Heart left ventricle (tissue), 16 donors: ENCODE measurements around the gene GALNT5. TPM values are rescaled to one million over a fixed set of nuclear protein-coding genes. Genes with fewer than 3 reads are reported as not detected.

ENCODE experiments used
- ATAC-seq, 4 donors: fragments of 200-7000 bp; cut with Tn5 transposase; one replicate each; pipeline ENCODE4 v1.9.1; 2020 to 2022; ENCODE audit warnings: moderate library complexity in 4 of 4, mild to moderate bottlenecking in 3 of 4, moderate number of reproducible peaks in 1 of 4
- DNase-seq, 5 donors: peaks; one replicate each; pipeline ENCODE4 v3.0.0-alpha.2; 2020
- H3K27ac ChIP-seq, 12 donors: fragments of 200-600 bp; sonication (generic) in 4 of 12; one replicate each; pipeline versions ENCODE4 v1.5.0 to v1.8.0; 2016 to 2022; ENCODE audit warnings: mild to moderate bottlenecking in 2 of 12
- H3K27me3 ChIP-seq, 9 donors: fragments of 200-600 bp; sonication (generic) in 2 of 9; one replicate each; pipeline versions ENCODE4 v1.5.1 to v1.8.0; 2016 to 2022; ENCODE audit warnings: mild to moderate bottlenecking in 3 of 9
- H3K36me3 ChIP-seq, 9 donors: fragments of 200-600 bp; sonication (generic) in 2 of 9; one replicate each; pipeline versions ENCODE4 v1.5.0 to v1.8.0; 2018 to 2022; ENCODE audit warnings: mild to moderate bottlenecking in 2 of 9
- H3K4me1 ChIP-seq, 12 donors: fragments of 200-600 bp; sonication (generic) in 4 of 12; one replicate each; pipeline versions ENCODE4 v1.5.0 to v1.8.0; 2016 to 2022; ENCODE audit warnings: mild to moderate bottlenecking in 3 of 12
- H3K4me3 ChIP-seq, 12 donors: fragments of 200-600 bp; sonication (generic) in 4 of 12; one replicate each; pipeline versions ENCODE4 v1.5.0 to v1.8.0; 2017 to 2022; ENCODE audit warnings: mild to moderate bottlenecking in 9 of 12, moderate library complexity in 4 of 12
- H3K9me3 ChIP-seq, 12 donors: fragments of 200-600 bp; sonication (generic) in 4 of 12; one replicate each; pipeline versions ENCODE4 v1.5.0 to v1.8.0; 2016 to 2022; ENCODE audit warnings: mild to moderate bottlenecking in 1 of 12
- CTCF ChIP-seq, 12 donors: fragments of 200-600 bp; sonication (generic) in 4 of 12; IDR thresholded peaks; one replicate each; pipeline versions ENCODE4 v1.5.0 to v1.8.0; 2018 to 2022; ENCODE audit warnings: antibody characterized with exemption in 12 of 12, mild to moderate bottlenecking in 5 of 12
- POLR2A ChIP-seq, 2 donors: fragments of 450-650 bp; IDR thresholded peaks; one replicate each; pipeline ENCODE4 v1.6.1; 2017; ENCODE audit warnings: antibody characterized with exemption in 2 of 2, mild to moderate bottlenecking in 2 of 2, moderate library complexity in 2 of 2
- WGBS, 4 donors: extraction: QIAGEN DNeasy Blood & Tissue Kit in 2 of 4; methylation state at CpG; one replicate each; pipeline versions ENCODE4 v1.1.5 to v1.1.7; 2013 to 2018; 5-methylcytosine and 5-hydroxymethylcytosine counted together
- intact Hi-C, 10 donors: fragments of 100-400 bp; cut with DNase I; formaldehyde crosslinking; loops; one replicate each; pipeline versions ENCODE4 v1.11.1 to v1.14.2; 2022
- polyA plus RNA-seq, 2 donors: library from polyadenylated mRNA; stranded (reverse); fragments of 200-250 nt; gene quantifications; one replicate each; pipeline ENCODE4 v1.2.3, GENCODE V29; 2013
- total RNA-seq, 9 donors: library from RNA; depleted of rRNA in 2 of 9; stranded (reverse); fragments of >200 nt in 2 of 9; fragmentation: NEBNext Ultra II Directional in 3 of 9; extraction: Animal tissue kit (Norgen Biotek cat#: 25700) in 3 of 9; gene quantifications; one replicate each; pipeline versions ENCODE4 v1.1.0 to v1.2.4, GENCODE V29; 2016 to 2023
- donor health status: ischemic (EF 13 %, LVEDD 7.1; RV severe dilation, severe dysfunction).
- donor health status: healthy with polysubstance abuse.
- donor health status: DM: no; HTN: yes; CAD: no.
- donor health status: DM: no; HTN: no; CAD: no.
- donor health status: ischemic (EF 25% LVEDD 6.9; RV normal size, moderate dysfunction).
- donor health status: ischemic (EF 25% LVEDD 5.7; RV mildly dilated, moderate dysfunction).
- donor health status: healthy.
- donor health status: DM: yes; HTN: yes; CAD: no.
- donor health status: ischemic (EF 35%, LVEDD 5.7; RV mildly dilated, moderate dysfunction).
- donor health status: nonischemic (EF 11% LVEDD 7.7; RV severe dilation, severe dysfunction).
- donor health status: DM: yes; HTN: yes; CAD: no.
- donor health status: PGD.
- donor health status: ischemic (EF 29% LVEDD 5.4; RV normal size, mild dysfunction).
- donor health status: nonischemic (EF 23%, LVEDD 6.1; RV moderate dilation, normal function).

The GALNT5 gene
- total and polyA plus RNA-seq, 11 donors = 0.04 to 1.0 (median 0.16) TPM; not detected in 1

DNA sequence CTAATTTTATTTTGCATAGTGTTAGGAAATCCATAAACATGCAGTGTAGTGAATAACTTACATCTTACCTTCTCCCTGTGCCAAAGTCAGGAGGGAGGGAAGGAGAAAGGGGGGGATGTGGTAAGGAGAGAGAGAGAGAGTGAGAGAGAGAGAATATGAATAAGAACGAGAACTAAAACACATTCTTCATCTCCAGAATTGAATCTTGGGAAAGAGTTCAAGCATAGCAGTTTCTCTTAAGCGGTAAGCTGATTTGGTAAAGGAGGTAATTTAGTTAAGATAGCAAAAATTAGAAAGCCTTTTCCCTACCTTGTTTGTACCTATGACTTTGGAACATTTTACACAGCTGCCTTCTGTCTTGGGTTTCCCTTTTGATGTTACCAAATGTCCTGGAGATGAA lies 52.4 kb downstream of the GALNT5 start:
- Histone ChIP-seq H3K4me3 (no peak overlapping the region), H3K27me3 (no peaks in the 10 kb centered on the region), H3K27ac (no peak overlapping the region), H3K36me3 (no peaks in the 10 kb centered on the region), H3K4me1 (no peaks in the 10 kb centered on the region), H3K9me3 (no peaks in the 10 kb centered on the region)
- 86 to 90% (median 88%) methylated on average over 2 of the region's 2 CpGs for WGBS, 4 donors
- TF ChIP-seq POLR2A (IDR thresholded peaks at IDR 0.05) = no peak
- TF ChIP-seq CTCF (IDR thresholded peaks at IDR 0.05) = no peak
- intact Hi-C loops = loop anchor here (5.0 to 10.0 kb wide), 7 partner anchors 182 to 705 kb away; no protein-coding TSS in a partner anchor
- DNase-seq (no peak), ATAC-seq (no peak)

- WGBS, 4 donors = 52 to 73% (median 62%) methylated on average over 1 of the region's 1 CpG
- Histone ChIP-seq H3K27ac (no peak overlapping the region), H3K9me3 (no peaks in the 10 kb centered on the region), H3K4me1 (no peaks in the 10 kb centered on the region), H3K36me3 (no peaks in the 10 kb centered on the region), H3K27me3 (no peaks in the 10 kb centered on the region), H3K4me3 (no peak overlapping the region)
- no peak for ATAC-seq
- intact Hi-C loops = no loop called here
- TF ChIP-seq CTCF (IDR thresholded peaks at IDR 0.05) (no peak), POLR2A (IDR thresholded peaks at IDR 0.05) (no peak)
- DNase-seq = no peak
Observed at GRCh38 chr2:157311706-157312105, 54.2 kb downstream of the GALNT5 start.

DNA sequence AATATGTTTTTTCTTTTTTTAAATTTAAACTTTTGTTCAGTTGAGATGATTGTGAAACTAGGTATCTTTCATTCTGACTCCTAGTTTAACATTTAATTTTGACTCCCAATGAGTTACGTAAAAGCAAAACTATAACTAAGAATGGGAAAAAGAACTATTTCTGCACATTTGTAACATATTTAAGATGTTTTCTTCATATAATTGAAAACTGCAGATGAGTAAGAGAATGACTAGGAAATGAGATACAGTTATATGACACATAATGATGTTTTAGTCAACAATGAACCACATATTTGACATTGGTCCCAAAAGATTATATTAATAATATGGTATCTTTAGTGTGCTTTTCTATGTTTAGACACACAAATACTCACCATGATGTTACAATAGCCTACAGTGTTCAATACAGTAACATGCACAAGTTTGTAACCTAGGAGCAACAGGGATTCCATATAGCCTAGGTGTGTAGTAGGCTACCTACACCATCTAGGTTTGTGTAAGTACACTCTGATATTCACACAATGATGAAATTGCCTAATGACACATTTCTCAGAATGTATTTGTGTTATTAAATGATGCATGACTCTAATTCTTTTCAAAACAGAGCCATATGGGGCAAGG lies 55.5 kb downstream of the GALNT5 start:
- Histone ChIP-seq H3K36me3 (no peaks in the 10 kb centered on the region), H3K9me3 (no peaks in the 10 kb centered on the region), H3K4me3 (no peak overlapping the region), H3K4me1 (no peaks in the 10 kb centered on the region), H3K27ac (no peak overlapping the region), H3K27me3 (no peaks in the 10 kb centered on the region)
- TF ChIP-seq POLR2A (IDR thresholded peaks at IDR 0.05) (no peak), CTCF (IDR thresholded peaks at IDR 0.05) (no peak)
- ATAC-seq = no peak
- no peak for DNase-seq
- WGBS, 4 donors = 98 to 100% (median 98%) methylated on average over 1 of the region's 1 CpG
- intact Hi-C loops = no loop called here

DNA sequence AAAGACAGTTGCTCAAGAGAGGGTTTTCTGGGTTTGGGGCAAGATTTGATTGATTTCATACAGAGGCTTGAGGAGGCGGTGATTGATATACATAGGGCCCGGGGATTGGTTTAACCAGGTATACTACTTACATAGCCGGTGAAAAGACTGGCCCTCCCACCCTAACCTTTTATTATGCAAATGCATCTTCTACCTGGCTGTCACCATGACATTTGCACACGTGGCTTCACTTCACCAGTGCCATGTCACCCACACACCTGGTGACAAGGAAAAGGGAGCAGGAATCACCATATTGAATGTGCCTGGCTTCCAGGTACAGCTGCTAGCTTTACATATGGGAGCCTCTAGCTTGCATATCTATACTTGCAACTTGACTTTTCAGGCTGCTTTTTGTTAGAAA lies 58.4 kb downstream of the GALNT5 start:
- Histone ChIP-seq H3K9me3 (no peaks in the 10 kb centered on the region), H3K4me1 (no peaks in the 10 kb centered on the region), H3K4me3 (no peak overlapping the region), H3K27ac (no peak overlapping the region), H3K36me3 (no peaks in the 10 kb centered on the region), H3K27me3 (peaks cover 0 to under 1% (median 0%) of the 10 kb centered on the region in 9 donors)
- DNase-seq (no peak), ATAC-seq (no peak)
- TF ChIP-seq POLR2A (IDR thresholded peaks at IDR 0.05) = no peak
- no peak for TF ChIP-seq CTCF (IDR thresholded peaks at IDR 0.05)
- intact Hi-C loops = no loop called here
- 73 to 81% (median 77%) methylated on average over 4 of the region's 4 CpGs for WGBS, 4 donors
